Umbilical cord (tissue), 2 donors: ENCODE data around the gene CTTNBP2NL. TPM values are rescaled to one million over a fixed set of nuclear protein-coding genes. Genes with fewer than 3 reads are reported as not detected.
A peak's percentile ranks its signal among the peaks of the same experiment; 100 is the strongest.
"Not testable (repeated sequence)": the region's sequence is repeated elsewhere in the genome, so short reads cannot be mapped to it uniquely, and the experiment has no call there.

Experiments used
- DNase-seq: peaks from one replicate; pipeline ENCODE4 v3.0.0-alpha.2; 2015; ENCODE audit warnings: low spot score
- total RNA-seq: library from RNA; depleted of rRNA; stranded (reverse); fragments of >200 nt; gene quantifications from one replicate; pipeline ENCODE4 v1.2.3, GENCODE V29; 2014; ENCODE audit warnings: low replicate concordance; ENCODE audit not compliant: insufficient read depth

CTTNBP2NL gene
- total RNA-seq, 1 donor from 2014 or later: 27.4 TPM

GRCh38 chr1:112460615-112461014, 64.6 kb downstream of the CTTNBP2NL start:
- DNase-seq: no peak

- peak; percentile 56 for DNase-seq
Observed at GRCh38 chr1:112461200-112461871, 65.3 kb downstream of the CTTNBP2NL start.

- no peak for DNase-seq
Observed at GRCh38 chr1:112462953-112463279, 66.9 kb downstream of the CTTNBP2NL start.

- peak; percentile 56 for DNase-seq
Observed at GRCh38 chr1:112464501-112464900, 68.5 kb downstream of the CTTNBP2NL start.

- no peak for DNase-seq
Observed at GRCh38 chr1:112465122-112465521, 69.1 kb downstream of the CTTNBP2NL start.

GRCh38 chr1:112466078-112466660, 70.2 kb downstream of the CTTNBP2NL start:
- DNase-seq: peak; percentile 97

- DNase-seq: not testable (repeated sequence)
Observed at GRCh38 chr1:112470324-112470723, 74.3 kb downstream of the CTTNBP2NL start.

- no peak for DNase-seq
Observed at GRCh38 chr1:112470966-112471365, 75.0 kb downstream of the CTTNBP2NL start.

GRCh38 chr1:112472142-112472541, 76.1 kb downstream of the CTTNBP2NL start:
- no peak for DNase-seq

GRCh38 chr1:112477550-112477949, 81.5 kb downstream of the CTTNBP2NL start:
- no peak for DNase-seq

GRCh38 chr1:112478314-112478713, 82.3 kb downstream of the CTTNBP2NL start:
- no peak for DNase-seq

- not testable (repeated sequence) for DNase-seq
Observed at GRCh38 chr1:112486063-112486462, 90.0 kb downstream of the CTTNBP2NL start.

- not testable (repeated sequence) for DNase-seq
Observed at GRCh38 chr1:112487686-112488085, 91.7 kb downstream of the CTTNBP2NL start.

GRCh38 chr1:112488141-112488540, 92.1 kb downstream of the CTTNBP2NL start:
- DNase-seq: no peak

GRCh38 chr1:112492076-112492475, 96.1 kb downstream of the CTTNBP2NL start:
- no peak for DNase-seq

GRCh38 chr1:112493351-112493750, 97.3 kb downstream of the CTTNBP2NL start:
- DNase-seq: no peak

- no peak for DNase-seq
Observed at GRCh38 chr1:112496290-112496689, 100.3 kb downstream of the CTTNBP2NL start.

GRCh38 chr1:112501810-112502641, 106.0 kb downstream of the CTTNBP2NL start:
- peak; percentile 78 for DNase-seq

- DNase-seq: peak; percentile 74
Observed at GRCh38 chr1:112502826-112503225, 106.8 kb downstream of the CTTNBP2NL start.

- peak; percentile 40 for DNase-seq
Observed at GRCh38 chr1:112504001-112504660, 108.1 kb downstream of the CTTNBP2NL start.

- DNase-seq: peak; percentile 43
Observed at GRCh38 chr1:112504661-112505399, 108.8 kb downstream of the CTTNBP2NL start.
